Neural crest cell (in vitro differentiated cells): Measurements from ENCODE around the gene STARD6. TPM values are rescaled to one million over a fixed set of nuclear protein-coding genes. Genes with fewer than 3 reads are reported as not detected.
"Not testable (repeated sequence)": the region's sequence is repeated elsewhere in the genome, so short reads cannot be mapped to it uniquely, and the experiment has no call there.

Source experiments
- DNase-seq: peaks from one replicate; pipeline ENCODE4 v3.0.0; 2021; ENCODE audit warnings: low read depth, mixed read lengths, low spot score
- H3K27ac Mint-ChIP-seq: one replicate; pipeline ENCODE4 v1.8.0; 2021; ENCODE audit warnings: mild to moderate bottlenecking, mixed read lengths; ENCODE audit not compliant: unreplicated experiment
- H3K27me3 Mint-ChIP-seq: 2 replicates; pipeline ENCODE4 v1.8.0; 2021; ENCODE audit warnings: low read depth, mild to moderate bottlenecking, mixed read lengths
- H3K36me3 Mint-ChIP-seq: 2 replicates; pipeline ENCODE4 v1.8.0; 2021; ENCODE audit warnings: low read depth, mild to moderate bottlenecking, mixed read lengths
- H3K4me1 Mint-ChIP-seq: 2 replicates; pipeline ENCODE4 v1.8.0; 2021; ENCODE audit warnings: mixed read lengths
- H3K4me3 Mint-ChIP-seq: one replicate; pipeline ENCODE4 v1.8.0; 2021; ENCODE audit warnings: mild to moderate bottlenecking, mixed read lengths
- H3K9me3 Mint-ChIP-seq: 2 replicates; pipeline ENCODE4 v1.8.0; 2021; ENCODE audit warnings: mixed read lengths
- CTCF ChIP-seq: fragments of 200-600 bp; sonication (generic); conservative IDR thresholded peaks from 2 replicates; pipeline ENCODE4 v1.5.0; 2021; ENCODE audit warnings: antibody characterized with exemption, mild to moderate bottlenecking
- total RNA-seq: library from RNA; stranded (reverse); gene quantifications from 2 replicates; pipeline ENCODE4 v1.2.1, GENCODE V29; 2021

STARD6 gene
- total RNA-seq, 1 donor from 2014 or later = 0.35 TPM

- no peaks in the 10 kb centered on the region for H3K36me3 Mint-ChIP-seq
- no peak overlapping the region for H3K27ac Mint-ChIP-seq
- no peak overlapping the region for H3K4me3 Mint-ChIP-seq
- H3K27me3 Mint-ChIP-seq = no peaks in the 10 kb centered on the region
- no peaks in the 10 kb centered on the region for H3K9me3 Mint-ChIP-seq
- no peak for TF ChIP-seq CTCF
- no peaks in the 10 kb centered on the region for H3K4me1 Mint-ChIP-seq
- DNase-seq = no peak
These were observed 34.1 kb downstream of the STARD6 start for GRCh38 chr18:54323561-54323960.

- TF ChIP-seq CTCF = no peak
- H3K36me3 Mint-ChIP-seq = no peaks in the 10 kb centered on the region
- H3K4me1 Mint-ChIP-seq = no peaks in the 10 kb centered on the region
- H3K9me3 Mint-ChIP-seq = peaks cover 5% of the 10 kb centered on the region
- no peak for DNase-seq
- no peak overlapping the region for H3K4me3 Mint-ChIP-seq
- no peaks in the 10 kb centered on the region for H3K27me3 Mint-ChIP-seq
- H3K27ac Mint-ChIP-seq = no peak overlapping the region
These were observed 41.4 kb downstream of the STARD6 start for GRCh38 chr18:54316071-54316820.

GRCh38 chr18:54309564-54309963 lies 48.1 kb downstream of the STARD6 start:
- not testable (repeated sequence) for DNase-seq, H3K27ac Mint-ChIP-seq, H3K27me3 Mint-ChIP-seq, H3K4me1 Mint-ChIP-seq, H3K9me3 Mint-ChIP-seq, H3K36me3 Mint-ChIP-seq, H3K4me3 Mint-ChIP-seq

- no peak overlapping the region for H3K4me3 Mint-ChIP-seq
- H3K4me1 Mint-ChIP-seq = no peaks in the 10 kb centered on the region
- H3K9me3 Mint-ChIP-seq = no peaks in the 10 kb centered on the region
- H3K36me3 Mint-ChIP-seq = peaks cover 16% of the 10 kb centered on the region
- TF ChIP-seq CTCF = no peak
- no peaks in the 10 kb centered on the region for H3K27me3 Mint-ChIP-seq
- no peak for DNase-seq
- no peak overlapping the region for H3K27ac Mint-ChIP-seq
These were observed 54.2 kb downstream of the STARD6 start for GRCh38 chr18:54303408-54303807.

GRCh38 chr18:54298991-54299390 lies 58.7 kb downstream of the STARD6 start:
- not testable (repeated sequence) for H3K27me3 Mint-ChIP-seq, H3K27ac Mint-ChIP-seq, DNase-seq, H3K4me1 Mint-ChIP-seq, H3K9me3 Mint-ChIP-seq, H3K4me3 Mint-ChIP-seq
- peaks cover 33% of the 10 kb centered on the region for H3K36me3 Mint-ChIP-seq

GRCh38 chr18:54296062-54296461 lies 61.6 kb downstream of the STARD6 start:
- Mint-ChIP-seq H3K4me3 (no peak overlapping the region), H3K27ac (no peak overlapping the region), H3K27me3 (no peaks in the 10 kb centered on the region), H3K36me3 (peaks cover 41% of the 10 kb centered on the region), H3K9me3 (peaks cover 2% of the 10 kb centered on the region), H3K4me1 (no peaks in the 10 kb centered on the region)
- DNase-seq = no peak
- TF ChIP-seq CTCF = no peak
